ENCODE measurements around the gene CXCL5.

GRCh38 chr4:74045247-74045646 is 46.8 kb upstream of the CXCL5 start:
- no peak for TF ChIP-seq CTCF (IDR thresholded peaks at IDR 0.05; ENCODE audit: low read depth, low read length, missing input control)
- no peak for TF ChIP-seq REST (IDR thresholded peaks at IDR 0.05)
- TF ChIP-seq ATF3 (IDR thresholded peaks at IDR 0.05) = no peak
- TF ChIP-seq TAF1 (conservative IDR thresholded peaks at IDR 0.05) = no peak
- TF ChIP-seq HNF4A (conservative IDR thresholded peaks at IDR 0.05) = no peak
- TF ChIP-seq MAX (IDR thresholded peaks at IDR 0.05) = no peak
- TF ChIP-seq RAD21 (IDR thresholded peaks at IDR 0.05) = no peak
- no peak for TF ChIP-seq JUND (IDR thresholded peaks at IDR 0.05)
- TF ChIP-seq GABPA (IDR thresholded peaks at IDR 0.05 in 1 of 2, conservative IDR thresholded peaks at IDR 0.05 in 1 of 2) = no peak
- TF ChIP-seq RXRA (IDR thresholded peaks at IDR 0.05) = no peak
